Stimulated activated CD8-positive, alpha-beta memory T cell treated with anti-CD3 and anti-CD28 coated beads, Interleukin-7, amount 100 ng/mL, for 1 hour (primary cell): ENCODE measurements around the gene STXBP6.
"Not testable (repeated sequence)": the region's sequence is repeated elsewhere in the genome, so short reads cannot be mapped to it uniquely, and the experiment has no call there.

ENCODE experiments used
- DNase-seq, 2 donors: peaks; one replicate each; pipeline ENCODE4 v3.0.0-alpha.2; 2020; ENCODE audit warnings: low read depth in 2 of 2

Gene STXBP6

GRCh38 chr14:24802236-24802635, 247.7 kb downstream of the STXBP6 start:
- no peak for DNase-seq

GRCh38 chr14:24801024-24801423, 248.9 kb downstream of the STXBP6 start:
- no peak for DNase-seq

- no peak for DNase-seq
These were observed 251.0 kb downstream of the STXBP6 start for GRCh38 chr14:24798911-24799462.

GRCh38 chr14:24795406-24795805, 254.5 kb downstream of the STXBP6 start:
- DNase-seq = no peak

GRCh38 chr14:24794644-24795305, 255.2 kb downstream of the STXBP6 start:
- no peak for DNase-seq

GRCh38 chr14:24790196-24790595, 259.8 kb downstream of the STXBP6 start:
- DNase-seq = no peak

- DNase-seq = no peak
These were observed 260.5 kb downstream of the STXBP6 start for GRCh38 chr14:24789378-24789884.

- DNase-seq = no peak
These were observed 264.2 kb downstream of the STXBP6 start for GRCh38 chr14:24785698-24786097.

- no peak for DNase-seq
These were observed 265.0 kb downstream of the STXBP6 start for GRCh38 chr14:24784981-24785380.

GRCh38 chr14:24783791-24784190, 266.2 kb downstream of the STXBP6 start:
- DNase-seq = no peak

- DNase-seq = no peak
These were observed 269.7 kb downstream of the STXBP6 start for GRCh38 chr14:24780281-24780680.

GRCh38 chr14:24777678-24778077, 272.3 kb downstream of the STXBP6 start:
- no peak for DNase-seq

GRCh38 chr14:24775950-24776349, 274.0 kb downstream of the STXBP6 start:
- no peak for DNase-seq

- no peak for DNase-seq
These were observed 275.6 kb downstream of the STXBP6 start for GRCh38 chr14:24774187-24774915.

GRCh38 chr14:24773564-24773963, 276.4 kb downstream of the STXBP6 start:
- DNase-seq = not testable (repeated sequence)

GRCh38 chr14:24766434-24766833, 283.5 kb downstream of the STXBP6 start:
- no peak for DNase-seq

- DNase-seq = no peak
These were observed 288.8 kb downstream of the STXBP6 start for GRCh38 chr14:24761141-24761540.
